Transverse colon (tissue), 3 donors: ENCODE results near the gene FAM241B.

ENCODE experiments used
- CTCF ChIP-seq, 5 experiments: fragments of 200-600 bp in 3 of 5; fragments of 450-650 bp in 2 of 5; sonication (generic) in 3 of 5; IDR thresholded peaks; 1 replicate in 2 of 5; 2 replicates in 3 of 5; pipeline ENCODE4 v1.5.1; 2016 to 2017; ENCODE audit warnings: antibody characterized with exemption in 5 of 5, inconsistent platforms in 3 of 5, mild to moderate bottlenecking in 2 of 5, moderate library complexity in 1 of 5
- EP300 ChIP-seq: sonication (generic); formaldehyde crosslinking; IDR thresholded peaks from one replicate; pipeline ENCODE4 v1.6.1; 2017; ENCODE audit warnings: antibody characterized with exemption, low read depth
- POLR2A ChIP-seq: fragments of 450-650 bp; IDR thresholded peaks from one replicate; pipeline ENCODE4 v1.6.1; 2016; ENCODE audit warnings: antibody characterized with exemption, mild to moderate bottlenecking, moderate library complexity

- TF ChIP-seq CTCF (IDR thresholded peaks at IDR 0.05) (no peak), EP300 (no peak), POLR2A (no peak)
These were observed 19.9 kb downstream of the FAM241B start for GRCh38 chr10:69649786-69650550.
